SH-SY5Y (cell line): ENCODE data around the gene CSHL1.

Experiments used
- GATA2 ChIP-seq: IDR thresholded peaks from 2 replicates; pipeline ENCODE4 v1.6.1; 2011; ENCODE audit warnings: mild to moderate bottlenecking, low read depth, low read length
- GATA3 ChIP-seq: IDR thresholded peaks from 2 replicates; pipeline ENCODE4 v1.6.1; 2011; ENCODE audit warnings: low read depth, mild to moderate bottlenecking, low read length, moderate library complexity

DNA sequence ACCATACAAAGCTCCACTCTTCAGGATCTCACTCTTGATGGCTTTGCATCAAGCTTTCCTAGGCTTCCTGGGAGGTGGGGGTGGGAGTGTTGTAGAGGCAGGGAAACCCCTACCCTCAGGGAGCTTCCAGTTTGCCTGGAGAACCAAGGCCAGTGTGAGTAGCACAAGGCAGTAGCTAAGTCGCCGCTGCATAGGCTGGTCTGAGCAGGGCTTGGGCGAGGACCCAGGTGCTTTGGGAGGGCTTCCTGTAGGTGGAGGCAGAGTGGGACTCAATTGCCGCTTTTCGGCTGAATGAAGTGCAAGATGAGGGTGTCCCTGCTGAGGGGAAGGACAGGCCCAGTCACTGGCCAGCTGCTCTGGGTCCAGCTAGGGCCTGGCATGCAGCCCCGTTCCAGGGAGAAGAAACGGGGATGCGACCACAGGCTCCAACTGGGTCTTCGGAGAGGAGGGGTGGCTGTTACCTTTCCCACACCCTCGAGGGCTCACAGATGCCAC lies 17.2 kb upstream of the CSHL1 start:
- TF ChIP-seq GATA2 (no peak), GATA3 (no peak)
